Adrenal gland (tissue), 12 donors: Measurements from ENCODE around the gene CENPS. TPM values are rescaled to one million over a fixed set of nuclear protein-coding genes. Genes with fewer than 3 reads are reported as not detected.

ENCODE experiments used
- DNase-seq, 7 donors: peaks; one replicate each; pipeline ENCODE4 v3.0.0-alpha.2; 2019 to 2020
- H3K27ac ChIP-seq, 5 donors: fragments of 200-600 bp; sonication (generic) in 4 of 5; 1 replicate in 3 of 5; 2 replicates in 2 of 5; pipeline versions ENCODE4 v1.5.1 to v1.8.0; 2016 to 2020; ENCODE audit warnings: mild to moderate bottlenecking in 1 of 5
- H3K27me3 ChIP-seq: fragments of 200-600 bp; 2 replicates; pipeline ENCODE4 v1.8.0; 2021
- H3K36me3 ChIP-seq, 2 donors: fragments of 200-600 bp; replicated peaks in 1 of 2; 1 replicate in 1 of 2; 2 replicates in 1 of 2; pipeline versions ENCODE4 v1.5.1 to v1.8.0; 2018 to 2022
- H3K4me1 ChIP-seq, 2 donors: fragments of 200-600 bp; replicated peaks in 1 of 2; 1 replicate in 1 of 2; 2 replicates in 1 of 2; pipeline versions ENCODE4 v1.5.1 to v1.8.0; 2018 to 2021
- H3K4me3 ChIP-seq, 4 donors: fragments of 200-600 bp; sonication (generic) in 3 of 4; one replicate each; pipeline ENCODE4 v1.5.1; 2016 to 2018
- H3K9me3 ChIP-seq, 3 donors: fragments of 200-600 bp; sonication (generic) in 1 of 3; replicated peaks in 1 of 3; 1 replicate in 2 of 3; 2 replicates in 1 of 3; pipeline versions ENCODE4 v1.5.1 to v1.8.0; 2016 to 2021
- CTCF ChIP-seq, 6 experiments: fragments of 450-650 bp in 4 of 6; fragments of 200-600 bp in 2 of 6; sonication (generic) in 1 of 6; IDR thresholded peaks; 1 replicate in 5 of 6; 2 replicates in 1 of 6; pipeline versions ENCODE4 v1.5.1 to v1.8.0; 2016 to 2021; ENCODE audit warnings: antibody characterized with exemption in 6 of 6, mild to moderate bottlenecking in 2 of 6, moderate library complexity in 1 of 6
- POLR2A ChIP-seq, 2 donors: fragments of 450-650 bp; IDR thresholded peaks; one replicate each; pipeline ENCODE4 v1.6.1; 2017; ENCODE audit warnings: antibody characterized with exemption in 2 of 2, mild to moderate bottlenecking in 2 of 2, moderate library complexity in 1 of 2
- WGBS, 4 donors: extraction: QIAGEN DNeasy Blood & Tissue Kit in 2 of 4; methylation state at CpG; one replicate each; pipeline versions ENCODE4 v1.1.5 to v1.1.7; 2013 to 2017; 5-methylcytosine and 5-hydroxymethylcytosine counted together
- intact Hi-C, 2 donors: fragments of 100-400 bp; cut with DNase I; formaldehyde crosslinking; loops; one replicate each; pipeline versions ENCODE4 v1.14.1 to v1.15.0; 2022 to 2023
- polyA plus RNA-seq, 3 donors: library from polyadenylated mRNA; stranded (reverse); fragments of 200-250 nt in 2 of 3; fragments of 350-450 nt in 1 of 3; fragmentation: Illumina TruSeq in 1 of 3; extraction: RNeasy Lipid Tissue Mini Kit (QIAGEN cat#74804) in 1 of 3; gene quantifications; one replicate each; pipeline ENCODE4 v1.2.3, GENCODE V29; 2013 to 2014
- total RNA-seq, 9 donors: library from RNA; depleted of rRNA in 4 of 9; stranded (reverse); fragments of >200 nt in 4 of 9; fragments of 120-200 nt in 1 of 9; fragmentation: NEBNext Ultra II Directional in 1 of 9; extraction: Animal tissue kit (Norgen Biotek cat#: 25700) in 1 of 9; gene quantifications; one replicate each; pipeline versions ENCODE4 v1.1.0 to v1.2.4, GENCODE V29; 2013 to 2023
- donor health status: healthy with polysubstance abuse.
- donor health status: Bipolar disorder and iron deficiency.
- donor health status: DM: yes; HTN: yes; CAD: no.
- donor health status: DM: no; HTN: no; CAD: no.
- donor health status: DM: no; HTN: no; CAD: no.
- donor health status: DM: yes; HTN: yes; CAD: no.

Gene CENPS
- total and polyA plus RNA-seq, 12 donors, result 10.0 to 32.9 (median 18.8) TPM

DNA sequence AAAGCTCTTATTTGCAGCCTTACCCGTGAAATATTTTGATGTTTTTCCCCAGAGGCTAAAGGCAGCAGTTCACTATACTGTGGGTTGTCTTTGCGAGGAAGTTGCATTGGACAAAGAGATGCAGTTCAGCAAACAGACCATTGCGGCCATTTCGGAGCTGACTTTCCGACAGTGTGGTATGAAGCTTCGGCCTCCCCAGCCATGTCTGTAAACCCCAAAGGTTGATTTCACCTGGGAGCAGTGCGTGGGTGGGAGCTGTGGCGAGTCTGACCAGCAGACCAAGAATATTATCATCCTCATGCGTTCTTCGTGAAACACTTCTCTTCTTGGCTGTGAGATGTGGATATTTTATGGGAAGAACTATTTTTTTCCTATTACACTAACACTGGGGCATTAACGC is 3.6 kb downstream of the CENPS start:
- Histone ChIP-seq H3K4me1 (peaks cover 9 to 14% of the 10 kb centered on the region in 2 donors), H3K36me3 (no peaks in the 10 kb centered on the region), H3K27me3 (no peaks in the 10 kb centered on the region), H3K27ac (no peak overlapping the region), H3K9me3 (no peaks in the 10 kb centered on the region), H3K4me3 (no peak overlapping the region)
- no peak for DNase-seq
- intact Hi-C loops, result loop anchor here (5.0 kb wide), 1 partner anchor 59 kb away; no protein-coding TSS in a partner anchor
- WGBS, 4 donors, result 88 to 90% (median 90%) methylated on average over 11 of the region's 11 CpGs
- TF ChIP-seq CTCF (IDR thresholded peaks at IDR 0.05) (no peak), POLR2A (IDR thresholded peaks at IDR 0.05) (no peak)

DNA sequence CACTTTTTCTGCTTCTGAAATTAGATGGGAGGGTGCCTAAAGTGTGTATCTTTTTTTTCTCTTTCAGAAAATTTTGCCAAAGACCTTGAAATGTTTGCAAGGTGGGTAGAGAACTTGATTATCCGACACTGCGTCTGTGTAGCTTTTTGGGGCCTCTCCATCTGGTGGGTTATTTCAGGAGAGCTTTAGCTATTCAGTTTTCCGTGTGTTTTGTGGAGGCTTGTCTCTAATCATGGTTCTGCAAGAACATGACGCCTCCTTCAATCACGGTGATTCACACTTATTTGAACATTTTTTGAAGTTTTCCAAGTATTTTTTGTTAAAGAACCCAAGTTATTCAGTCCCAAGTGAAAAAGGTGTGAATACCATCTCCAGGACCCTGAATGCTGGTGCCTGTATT is 4.4 kb downstream of the CENPS start:
- Histone ChIP-seq H3K4me3 (no peak overlapping the region), H3K36me3 (no peaks in the 10 kb centered on the region), H3K27ac (no peak overlapping the region), H3K4me1 (peaks cover 9 to 14% of the 10 kb centered on the region in 2 donors), H3K9me3 (no peaks in the 10 kb centered on the region), H3K27me3 (no peaks in the 10 kb centered on the region)
- intact Hi-C loops, result loop anchor here (5.0 kb wide), 1 partner anchor 58 kb away; no protein-coding TSS in a partner anchor
- 91 to 96% (median 94%) methylated on average over 5 of the region's 5 CpGs for WGBS, 4 donors
- no peak for TF ChIP-seq POLR2A (IDR thresholded peaks at IDR 0.05)
- no peak for DNase-seq

DNA sequence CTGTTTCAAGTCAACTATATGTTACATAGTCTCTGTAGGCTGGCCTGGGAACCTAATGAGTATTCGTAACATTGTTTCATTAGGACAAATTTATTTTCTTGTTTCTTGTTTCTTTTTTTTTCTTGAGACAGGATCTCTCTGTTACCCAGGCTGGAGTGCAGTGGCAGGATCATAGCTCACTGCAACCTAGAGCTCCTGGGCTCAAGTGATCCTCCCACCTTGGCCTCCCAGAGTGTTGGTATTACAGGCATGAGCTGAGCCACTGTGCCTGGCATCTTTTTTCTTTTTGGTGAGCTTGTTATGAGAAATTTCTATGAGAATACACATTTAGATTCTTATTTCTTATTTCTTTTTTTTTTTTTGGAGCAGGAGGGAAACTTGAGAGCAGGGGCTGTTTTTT is 6.8 kb downstream of the CENPS start:
- H3K27ac ChIP-seq, result no peak overlapping the region
- intact Hi-C loops, result no loop called here
- no peaks in the 10 kb centered on the region for H3K36me3 ChIP-seq
- no peak overlapping the region for H3K4me3 ChIP-seq
- no peak for DNase-seq
- H3K4me1 ChIP-seq, result no peaks in the 10 kb centered on the region
- TF ChIP-seq CTCF (IDR thresholded peaks at IDR 0.05), result no peak
- no peak for TF ChIP-seq POLR2A (IDR thresholded peaks at IDR 0.05)
- H3K27me3 ChIP-seq, result no peaks in the 10 kb centered on the region
- WGBS, 4 donors, result 94 to 100% (median 96%) methylated on average over 1 of the region's 1 CpG
- H3K9me3 ChIP-seq, result no peaks in the 10 kb centered on the region

GRCh38 chr1:10438677-10439163 is 8.5 kb downstream of the CENPS start:
- Histone ChIP-seq H3K36me3 (no peaks in the 10 kb centered on the region), H3K9me3 (no peaks in the 10 kb centered on the region), H3K27me3 (no peaks in the 10 kb centered on the region), H3K27ac (no peak overlapping the region), H3K4me3 (no peak overlapping the region), H3K4me1 (no peaks in the 10 kb centered on the region)
- TF ChIP-seq POLR2A (IDR thresholded peaks at IDR 0.05) (no peak), CTCF (IDR thresholded peaks at IDR 0.05) (no peak)
- intact Hi-C loops, result no loop called here
- WGBS, 4 donors, result 79 to 89% (median 86%) methylated on average over 7 of the region's 7 CpGs
- DNase-seq, result no peak

DNA sequence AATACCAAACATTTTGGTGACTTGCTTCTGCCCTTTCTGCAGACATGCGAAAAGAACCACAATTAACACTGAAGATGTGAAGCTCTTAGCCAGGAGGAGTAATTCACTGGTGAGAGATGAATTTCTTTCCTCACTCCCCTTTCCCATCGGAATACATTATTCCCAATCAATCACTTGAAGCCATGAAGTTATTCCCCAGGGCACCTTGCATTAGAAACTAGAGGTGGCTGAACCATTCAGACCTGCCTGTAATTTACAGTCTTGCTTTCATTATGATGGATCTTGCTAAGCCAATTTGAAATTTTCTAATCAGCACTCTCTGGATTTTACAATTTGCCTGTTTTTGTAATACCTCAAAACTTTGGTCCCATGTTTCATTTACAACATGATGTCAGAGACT is 10.1 kb downstream of the CENPS start:
- 81 to 96% (median 88%) methylated on average over 2 of the region's 2 CpGs for WGBS, 4 donors
- TF ChIP-seq POLR2A (IDR thresholded peaks at IDR 0.05), result no peak
- TF ChIP-seq CTCF (IDR thresholded peaks at IDR 0.05), result no peak
- no peaks in the 10 kb centered on the region for H3K9me3 ChIP-seq
- no peak overlapping the region for H3K4me3 ChIP-seq
- no peak for DNase-seq
- no peaks in the 10 kb centered on the region for H3K4me1 ChIP-seq
- no peaks in the 10 kb centered on the region for H3K36me3 ChIP-seq
- H3K27me3 ChIP-seq, result no peaks in the 10 kb centered on the region
- H3K27ac ChIP-seq, result no peak overlapping the region
- intact Hi-C loops, result no loop called here
